Psoas muscle (tissue), 8 donors: ENCODE data around the gene TBCD. TPM values are rescaled to one million over a fixed set of nuclear protein-coding genes. Genes with fewer than 3 reads are reported as not detected.

Source experiments
- ATAC-seq, 4 donors: fragments of 200-7000 bp; cut with Tn5 transposase; one replicate each; pipeline ENCODE4 v1.9.1; 2020; ENCODE audit warnings: moderate library complexity in 3 of 4, mild to moderate bottlenecking in 2 of 4
- DNase-seq, 2 donors: peaks; one replicate each; pipeline ENCODE4 v3.0.0-alpha.2; 2020
- H3K27ac ChIP-seq: fragments of 200-600 bp; one replicate; pipeline ENCODE4 v1.8.0; 2022
- H3K27me3 ChIP-seq, 3 donors: fragments of 200-600 bp in 1 of 3; one replicate each; pipeline versions ENCODE4 v1.6.1 to v1.8.0; 2013 to 2022; ENCODE audit warnings: low read length in 2 of 3, mild to moderate bottlenecking in 2 of 3, moderate library complexity in 1 of 3; ENCODE audit not compliant: insufficient read depth in 3 of 3
- H3K36me3 ChIP-seq, 2 donors: fragments of 200-600 bp in 1 of 2; one replicate each; pipeline versions ENCODE4 v1.6.1 to v1.8.0; 2013 to 2022; ENCODE audit warnings: low read depth in 1 of 2, mild to moderate bottlenecking in 1 of 2, moderate library complexity in 1 of 2; ENCODE audit not compliant: insufficient read depth in 1 of 2
- H3K4me1 ChIP-seq: fragments of 200-600 bp; one replicate; pipeline ENCODE4 v1.8.0; 2022
- H3K4me3 ChIP-seq: fragments of 200-600 bp; one replicate; pipeline ENCODE4 v1.8.0; 2022; ENCODE audit warnings: mild to moderate bottlenecking
- H3K9me3 ChIP-seq: fragments of 200-600 bp; one replicate; pipeline ENCODE4 v1.8.0; 2022
- WGBS, 3 donors: extraction: QIAGEN DNeasy Blood & Tissue Kit; methylation state at CpG; one replicate each; pipeline versions ENCODE4 v1.1.6 to v1.1.7; 2013; 5-methylcytosine and 5-hydroxymethylcytosine counted together
- intact Hi-C, 2 donors: fragments of 100-400 bp; cut with DNase I; formaldehyde crosslinking; loops; one replicate each; pipeline versions ENCODE4 v1.11.0 to v1.14.2; 2022
- polyA plus RNA-seq, 3 donors: library from polyadenylated mRNA; stranded (reverse); fragments of 200-250 nt; gene quantifications; one replicate each; pipeline ENCODE4 v1.2.3, GENCODE V29; 2013
- total RNA-seq, 4 donors: library from RNA; stranded (reverse); fragmentation: NEBNext Ultra II Directional in 2 of 4; extraction: Animal tissue kit (Norgen Biotek cat#: 25700) in 2 of 4; gene quantifications; one replicate each; pipeline versions ENCODE4 v1.2.1 to v1.2.4, GENCODE V29; 2021 to 2023
- TF ChIP-seq, protein P1 (sequence below): fragments of 200-600 bp; IDR thresholded peaks from one replicate; pipeline ENCODE4 v1.8.0; 2022; ENCODE audit warnings: antibody characterized with exemption
- donor health status: healthy with polysubstance abuse.
- donor health status: DM: no; HTN: no; CAD: no; lungs with moderate emphysema.
- donor health status: Bipolar disorder and iron deficiency.
- donor health status: healthy.
- donor health status: DM: yes; HTN: yes; CAD: no.
- donor health status: DM: no; HTN: no; CAD: no.
- donor health status: DM: no; HTN: no; CAD: no.
- donor health status: DM: yes; HTN: yes; CAD: no.

The TBCD gene
- total and polyA plus RNA-seq, 7 donors: 28.2 to 65.0 (median 36.5) TPM

DNA sequence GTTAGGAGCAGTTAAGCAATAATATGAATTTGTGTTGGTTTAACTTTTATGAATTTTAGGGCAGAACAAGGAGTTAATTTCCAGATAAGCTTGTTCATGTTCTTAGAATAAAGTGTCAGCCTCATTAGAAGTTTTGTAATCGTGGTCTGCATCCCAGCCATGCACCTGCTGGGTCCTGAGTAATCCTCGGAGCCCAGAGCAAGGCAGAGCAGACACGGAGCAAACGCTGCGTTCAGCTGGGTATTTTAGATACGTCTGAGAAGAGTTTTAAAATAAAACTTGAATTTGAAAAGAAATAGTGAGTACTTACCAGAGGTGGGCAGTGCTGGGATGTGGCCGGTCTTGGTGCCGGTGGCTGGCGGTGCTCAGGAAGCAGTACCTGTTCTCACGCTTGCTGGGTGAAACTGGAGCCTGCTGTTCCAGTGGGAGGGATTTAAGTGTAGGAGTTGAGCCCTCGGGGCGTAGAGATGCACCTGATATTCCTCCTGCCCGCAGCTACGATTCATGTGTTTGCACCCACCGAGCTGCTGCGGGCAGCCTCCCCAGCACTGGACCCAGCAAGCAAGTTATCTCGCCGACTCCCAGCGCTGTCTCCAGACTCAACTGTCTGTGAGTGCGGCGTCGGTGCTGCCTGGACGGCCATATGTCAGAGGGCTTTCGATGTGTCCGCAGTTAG is 87.9 kb downstream of the TBCD start, which contains the start of gene ZNF750:
Gene ZNF750 (minus strand): TSS at position 406 of the 676 bp plus-strand sequence. CDS start 7,568 bp downstream, outside the sequence.
- Histone ChIP-seq H3K36me3 (no peaks in the 10 kb centered on the region), H3K9me3 (no peaks in the 10 kb centered on the region), H3K4me1 (peaks cover 20% of the 10 kb centered on the region), H3K27me3 (no peaks in the 10 kb centered on the region), H3K27ac (peak within 1 kb of the TSS; percentile 72), H3K4me3 (peak within 1 kb of the TSS; percentile 41)
- ATAC-seq: peak in 3 of 4 donors; percentile 22 to 41 (median 22)
- TF ChIP-seq, protein P1, sequence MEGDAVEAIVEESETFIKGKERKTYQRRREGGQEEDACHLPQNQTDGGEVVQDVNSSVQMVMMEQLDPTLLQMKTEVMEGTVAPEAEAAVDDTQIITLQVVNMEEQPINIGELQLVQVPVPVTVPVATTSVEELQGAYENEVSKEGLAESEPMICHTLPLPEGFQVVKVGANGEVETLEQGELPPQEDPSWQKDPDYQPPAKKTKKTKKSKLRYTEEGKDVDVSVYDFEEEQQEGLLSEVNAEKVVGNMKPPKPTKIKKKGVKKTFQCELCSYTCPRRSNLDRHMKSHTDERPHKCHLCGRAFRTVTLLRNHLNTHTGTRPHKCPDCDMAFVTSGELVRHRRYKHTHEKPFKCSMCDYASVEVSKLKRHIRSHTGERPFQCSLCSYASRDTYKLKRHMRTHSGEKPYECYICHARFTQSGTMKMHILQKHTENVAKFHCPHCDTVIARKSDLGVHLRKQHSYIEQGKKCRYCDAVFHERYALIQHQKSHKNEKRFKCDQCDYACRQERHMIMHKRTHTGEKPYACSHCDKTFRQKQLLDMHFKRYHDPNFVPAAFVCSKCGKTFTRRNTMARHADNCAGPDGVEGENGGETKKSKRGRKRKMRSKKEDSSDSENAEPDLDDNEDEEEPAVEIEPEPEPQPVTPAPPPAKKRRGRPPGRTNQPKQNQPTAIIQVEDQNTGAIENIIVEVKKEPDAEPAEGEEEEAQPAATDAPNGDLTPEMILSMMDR: no peak
- 84 to 87% (median 85%) methylated on average over 25 of the region's 25 CpGs for WGBS, 3 donors
- no peak for DNase-seq
- intact Hi-C loops: loop anchor here in 1 of 2 donors (5.0 kb wide), 1 partner anchor 32 kb away; no protein-coding TSS in a partner anchor

DNA sequence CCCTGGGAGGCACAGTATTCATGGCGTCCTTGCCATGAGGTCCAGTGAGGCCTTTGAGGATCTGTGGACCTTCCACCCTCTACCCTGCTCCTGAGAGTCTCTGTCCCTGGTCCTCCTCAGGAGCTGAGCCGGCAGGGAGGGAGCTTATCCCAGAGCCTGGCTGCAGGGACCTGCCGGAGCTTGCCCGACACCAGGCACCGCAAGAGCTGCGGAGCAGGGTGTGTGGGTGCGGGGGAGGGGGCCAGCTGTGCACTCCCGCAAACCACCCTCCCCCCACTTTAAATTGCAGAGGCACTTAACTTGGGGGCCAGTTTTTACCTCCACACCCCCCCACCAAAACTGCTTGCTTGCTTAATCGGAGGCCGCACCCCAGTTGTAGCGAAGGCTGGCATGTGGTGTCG is 88.6 kb downstream of the TBCD start:
- TF ChIP-seq, protein P1: no peak
- Histone ChIP-seq H3K27ac (no peak overlapping the region), H3K4me1 (peaks cover 20% of the 10 kb centered on the region), H3K4me3 (no peak overlapping the region), H3K36me3 (no peaks in the 10 kb centered on the region), H3K27me3 (no peaks in the 10 kb centered on the region), H3K9me3 (no peaks in the 10 kb centered on the region)
- ATAC-seq (no peak), DNase-seq (no peak)
- intact Hi-C loops: loop anchor here in 1 of 2 donors (5.0 kb wide), 1 partner anchor 33 kb away; no protein-coding TSS in a partner anchor
- WGBS, 3 donors: 92 to 96% (median 92%) methylated on average over 12 of the region's 12 CpGs

DNA sequence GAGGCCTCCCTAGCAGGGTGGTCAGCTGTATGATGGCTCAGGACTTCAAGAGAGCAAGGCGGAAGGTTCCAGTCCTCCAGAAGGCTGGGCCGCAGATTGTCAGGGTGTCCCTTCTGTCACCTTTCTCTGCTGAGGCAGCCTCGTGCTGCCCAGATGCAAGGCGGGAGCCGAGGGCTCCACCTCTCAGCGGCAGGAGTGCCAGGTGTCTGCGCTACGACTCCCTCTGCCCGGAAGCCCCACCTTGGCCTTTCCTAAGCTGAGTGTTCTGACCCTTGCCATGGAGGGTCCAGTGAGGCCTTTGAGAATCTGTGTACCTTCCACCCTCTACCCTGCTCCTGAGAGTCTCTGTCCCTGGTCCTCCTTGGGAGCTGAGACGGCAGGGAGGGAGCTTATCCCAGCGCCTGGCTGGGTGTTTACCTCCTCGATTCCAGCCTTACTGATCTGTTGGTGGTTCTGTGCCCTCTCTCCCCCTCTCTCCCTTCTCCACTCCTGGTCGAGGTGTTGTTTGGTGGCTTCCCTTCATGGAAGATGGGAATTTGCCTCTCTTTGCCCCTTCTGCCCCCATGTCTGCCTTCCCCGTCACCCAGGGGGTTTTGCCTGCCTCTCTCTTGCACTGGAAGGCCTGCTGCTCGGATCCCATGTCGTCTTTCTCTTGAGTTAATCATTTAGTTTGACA is 90.2 kb downstream of the TBCD start:
- H3K4me3 ChIP-seq: no peak overlapping the region
- peaks cover 19% of the 10 kb centered on the region for H3K4me1 ChIP-seq
- TF ChIP-seq, protein P1: no peak
- no peak overlapping the region for H3K27ac ChIP-seq
- ATAC-seq (no peak), DNase-seq (no peak)
- no peaks in the 10 kb centered on the region for H3K9me3 ChIP-seq
- H3K27me3 ChIP-seq: no peaks in the 10 kb centered on the region
- intact Hi-C loops: loop anchor here in 1 of 2 donors (5.0 kb wide), 1 partner anchor 35 kb away; no protein-coding TSS in a partner anchor
- 90 to 92% (median 91%) methylated on average over 16 of the region's 16 CpGs for WGBS, 3 donors
- no peaks in the 10 kb centered on the region for H3K36me3 ChIP-seq

DNA sequence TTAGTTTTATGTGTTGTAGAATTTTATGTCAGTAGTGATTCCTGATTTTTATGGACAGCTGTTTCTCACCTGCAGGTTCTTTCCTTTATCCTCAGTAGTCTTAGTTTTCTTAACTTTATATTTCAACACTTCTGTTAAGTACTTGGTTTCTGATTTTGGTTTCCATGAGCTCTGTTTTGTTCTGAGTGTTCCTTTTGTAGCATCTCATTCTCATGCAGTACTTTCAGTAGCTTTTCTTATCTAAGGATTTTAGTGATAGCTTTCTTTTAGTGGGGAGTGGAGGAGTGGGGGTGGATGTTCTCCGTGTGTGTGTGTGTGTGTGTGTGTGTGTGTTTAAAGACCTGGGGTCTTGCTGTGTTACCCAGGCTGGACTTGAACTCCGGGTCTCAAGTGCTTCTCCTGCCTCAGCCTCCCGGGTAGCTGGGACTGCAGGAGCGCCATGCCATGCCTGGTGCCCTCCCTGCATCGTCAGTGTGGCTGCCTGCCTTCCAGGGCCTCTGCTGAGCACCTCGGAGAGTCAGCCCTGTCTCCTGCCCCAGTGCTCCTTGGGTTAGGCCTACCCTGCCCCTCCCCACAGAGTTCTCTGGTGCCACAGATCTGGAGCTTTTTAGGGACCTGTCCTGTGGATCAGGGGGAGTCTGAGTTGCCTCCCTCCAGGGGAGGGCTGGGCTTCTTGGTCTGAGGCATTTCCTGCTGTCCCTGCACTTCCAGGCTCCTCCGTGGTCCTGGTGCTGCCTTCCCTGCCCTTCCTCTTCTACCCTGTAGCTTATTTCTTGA is 92.2 kb downstream of the TBCD start:
- no peaks in the 10 kb centered on the region for H3K27me3 ChIP-seq
- H3K4me3 ChIP-seq: no peak overlapping the region
- no peaks in the 10 kb centered on the region for H3K4me1 ChIP-seq
- H3K27ac ChIP-seq: no peak overlapping the region
- WGBS, 3 donors: 66 to 75% (median 73%) methylated on average over 5 to 7 of the region's 7 CpGs
- H3K9me3 ChIP-seq: no peaks in the 10 kb centered on the region
- ATAC-seq (no peak), DNase-seq (no peak)
- intact Hi-C loops: loop anchor here in 1 of 2 donors (5.0 kb wide), 1 partner anchor 37 kb away; no protein-coding TSS in a partner anchor
- H3K36me3 ChIP-seq: no peaks in the 10 kb centered on the region
- TF ChIP-seq, protein P1: no peak
